ENCODE measurements around the gene PEX10. TPM values are rescaled to one million over a fixed set of nuclear protein-coding genes. Genes with fewer than 3 reads are reported as not detected.

The PEX10 gene
- total RNA-seq, 1 donor, result 28.9 TPM

GRCh38 chr1:2407991-2408275 lies 4.4 kb downstream of the PEX10 start:
- TF ChIP-seq CTCF (IDR thresholded peaks at IDR 0.05; ENCODE audit: insufficient read depth, low read depth, low read length), result no peak
- no peak overlapping the region for H3K4me3 ChIP-seq (ENCODE audit: low read depth, low read length)
- DNase-seq (ENCODE audit: low read depth), result no peak

GRCh38 chr1:2407166-2407990 lies 5.0 kb downstream of the PEX10 start:
- TF ChIP-seq CTCF (IDR thresholded peaks at IDR 0.05; ENCODE audit: insufficient read depth, low read depth, low read length), result no peak
- DNase-seq (ENCODE audit: low read depth), result no peak
- H3K4me3 ChIP-seq (ENCODE audit: low read depth, low read length), result no peak overlapping the region

- DNase-seq (ENCODE audit: low read depth), result no peak
- H3K4me3 ChIP-seq (ENCODE audit: low read depth, low read length), result no peak overlapping the region
- TF ChIP-seq CTCF (IDR thresholded peaks at IDR 0.05; ENCODE audit: insufficient read depth, low read depth, low read length), result no peak
These were observed 5.8 kb downstream of the PEX10 start for GRCh38 chr1:2406451-2407041.

GRCh38 chr1:2405588-2406295 lies 6.6 kb downstream of the PEX10 start:
- DNase-seq (ENCODE audit: low read depth), result no peak
- H3K4me3 ChIP-seq (ENCODE audit: low read depth, low read length), result no peak overlapping the region
- no peak for TF ChIP-seq CTCF (IDR thresholded peaks at IDR 0.05; ENCODE audit: insufficient read depth, low read depth, low read length)

GRCh38 chr1:2404890-2405511 lies 7.4 kb downstream of the PEX10 start:
- no peak for DNase-seq (ENCODE audit: low read depth)
- TF ChIP-seq CTCF (IDR thresholded peaks at IDR 0.05; ENCODE audit: insufficient read depth, low read depth, low read length), result no peak
- no peak overlapping the region for H3K4me3 ChIP-seq (ENCODE audit: low read depth, low read length)

- no peak overlapping the region for H3K4me3 ChIP-seq (ENCODE audit: low read depth, low read length)
- no peak for DNase-seq (ENCODE audit: low read depth)
- TF ChIP-seq CTCF (IDR thresholded peaks at IDR 0.05; ENCODE audit: insufficient read depth, low read depth, low read length), result no peak
These were observed 8.0 kb downstream of the PEX10 start for GRCh38 chr1:2404142-2404889.
